GM23338 (cell line): Measurements from ENCODE around the gene PRMT3. TPM values are rescaled to one million over a fixed set of nuclear protein-coding genes. Genes with fewer than 3 reads are reported as not detected.
"Not testable (repeated sequence)": the region's sequence is repeated elsewhere in the genome, so short reads cannot be mapped to it uniquely, and the experiment has no call there.

Source experiments
- ATAC-seq: fragments of 200-7000 bp; cut with Tn5 transposase; 3 replicates; pipeline ENCODE4 v1.9.1; 2020
- DNase-seq: peaks from one replicate; pipeline ENCODE4 v3.0.0-alpha.2; 2015; ENCODE audit warnings: low spot score
- H2AFZ ChIP-seq: fragments of 200-600 bp; sonication (generic); 2 replicates; pipeline ENCODE4 v1.8.0; 2016; ENCODE audit warnings: antibody characterized with exemption, mild to moderate bottlenecking, moderate library complexity
- H3F3A ChIP-seq: fragments of 200-600 bp; sonication (generic); replicated peaks from 2 replicates; pipeline ENCODE4 v1.8.0; 2017; ENCODE audit warnings: antibody characterized with exemption, mixed run types, low read depth
- H3K27ac ChIP-seq: fragments of 200-600 bp; sonication (generic); 2 replicates; pipeline ENCODE4 v1.6.1; 2016; ENCODE audit warnings: low read depth
- H3K27me3 ChIP-seq: fragments of 200-600 bp; sonication (generic); 2 replicates; pipeline ENCODE4 v1.8.0; 2016; ENCODE audit warnings: mild to moderate bottlenecking, mixed run types, moderate library complexity; ENCODE audit not compliant: insufficient read depth
- H3K36me3 ChIP-seq: fragments of 200-600 bp; sonication (generic); 2 replicates; pipeline ENCODE4 v1.8.0; 2016; ENCODE audit warnings: mild to moderate bottlenecking; ENCODE audit not compliant: insufficient read depth
- H3K4me1 ChIP-seq: fragments of 200-600 bp; sonication (generic); 2 replicates; pipeline ENCODE4 v1.8.0; 2016; ENCODE audit warnings: mild to moderate bottlenecking, moderate library complexity; ENCODE audit not compliant: insufficient read depth
- H3K4me2 ChIP-seq: fragments of 200-600 bp; sonication (generic); 2 replicates; pipeline ENCODE4 v1.7.1; 2017; ENCODE audit warnings: mixed run types
- H3K4me3 ChIP-seq: fragments of 200-600 bp; sonication (generic); 2 replicates; pipeline ENCODE4 v1.6.1; 2016; ENCODE audit warnings: mixed run types
- H3K79me2 ChIP-seq: fragments of 200-600 bp; sonication (generic); replicated peaks from 2 replicates; pipeline ENCODE4 v1.8.0; 2017; ENCODE audit warnings: mild to moderate bottlenecking; ENCODE audit not compliant: insufficient read depth
- H3K9me2 ChIP-seq: fragments of 200-600 bp; sonication (generic); 2 replicates; pipeline ENCODE4 v1.8.0; 2017; ENCODE audit not compliant: insufficient read depth
- H4K20me1 ChIP-seq: fragments of 200-600 bp; sonication (generic); replicated peaks from 2 replicates; pipeline ENCODE4 v1.8.0; 2017; ENCODE audit warnings: mild to moderate bottlenecking; ENCODE audit not compliant: insufficient read depth
- H3K27ac Mint-ChIP-seq: 2 replicates; pipeline ENCODE4 v1.8.0; 2020; ENCODE audit warnings: inconsistent platforms, mild to moderate bottlenecking, moderate library complexity, mixed read lengths
- H3K27me3 Mint-ChIP-seq: 3 replicates; pipeline ENCODE4 v1.8.0; 2022; ENCODE audit warnings: low read depth, mild to moderate bottlenecking, moderate library complexity, mixed read lengths, inconsistent platforms; ENCODE audit not compliant: insufficient read depth, poor library complexity
- H3K36me3 Mint-ChIP-seq: 3 replicates; pipeline ENCODE4 v1.8.0; 2021; ENCODE audit warnings: low read depth, mild to moderate bottlenecking, inconsistent platforms, moderate library complexity, mixed read lengths
- H3K4me1 Mint-ChIP-seq: 3 replicates; pipeline ENCODE4 v1.8.0; 2020; ENCODE audit warnings: mild to moderate bottlenecking, inconsistent platforms, mixed read lengths
- H3K4me3 Mint-ChIP-seq: 3 replicates; pipeline ENCODE4 v1.8.0; 2021; ENCODE audit warnings: moderate library complexity, mild to moderate bottlenecking, inconsistent platforms, mixed read lengths
- H3K9me3 Mint-ChIP-seq: 3 replicates; pipeline ENCODE4 v1.8.0; 2020; ENCODE audit warnings: moderate library complexity, mild to moderate bottlenecking, inconsistent platforms, mixed read lengths
- CREB1 ChIP-seq: fragments of 250-450 bp; sonication (Bioruptor Pico); IDR thresholded peaks from 2 replicates; pipeline ENCODE4 v1.5.0; 2020; ENCODE audit warnings: low read depth, mild to moderate bottlenecking, moderate library complexity
- EZH2 ChIP-seq: fragments of 200-600 bp; sonication (generic); IDR thresholded peaks from one replicate; pipeline ENCODE4 v1.8.0; 2017; ENCODE audit warnings: antibody characterized with exemption, mild to moderate bottlenecking, low read depth; ENCODE audit not compliant: unreplicated experiment
- EZH2phosphoT487 ChIP-seq: fragments of 200-600 bp; sonication (generic); IDR thresholded peaks from one replicate; pipeline ENCODE4 v1.8.1; 2018; ENCODE audit warnings: antibody characterized with exemption; ENCODE audit not compliant: unreplicated experiment
- JUNB ChIP-seq: IDR thresholded peaks from one replicate; pipeline ENCODE4 v1.6.1; 2016; ENCODE audit warnings: antibody characterized with exemption; ENCODE audit not compliant: unreplicated experiment
- NANOG ChIP-seq: IDR thresholded peaks from 2 replicates; pipeline ENCODE4 v1.6.1; 2016; ENCODE audit warnings: antibody characterized with exemption, borderline replicate concordance
- POLR2AphosphoS5 ChIP-seq: IDR thresholded peaks from 2 replicates; pipeline ENCODE4 v1.6.1; 2016; ENCODE audit warnings: antibody characterized with exemption, low read depth
- STAT1 ChIP-seq: IDR thresholded peaks from one replicate; pipeline ENCODE4 v1.6.1; 2016; ENCODE audit warnings: antibody characterized with exemption; ENCODE audit not compliant: unreplicated experiment
- ZNF114 ChIP-seq: fragments of 250-450 bp; sonication (Bioruptor Pico); IDR thresholded peaks from 2 replicates; pipeline ENCODE4 v1.5.0; 2020; ENCODE audit warnings: mild to moderate bottlenecking, moderate library complexity
- ZNF331 ChIP-seq: fragments of 250-450 bp; sonication (Bioruptor Pico); IDR thresholded peaks from 2 replicates; pipeline ENCODE4 v1.5.0; 2020; ENCODE audit warnings: low read depth, mild to moderate bottlenecking, moderate library complexity
- polyA plus RNA-seq: library from polyadenylated mRNA; unstranded; fragments of >200 nt; fragmentation: Nextera tagmentation; extraction: Ambion mirVana; gene quantifications from 2 replicates; pipeline ENCODE4 v1.2.1, GENCODE V29; 2016
- total RNA-seq: library from RNA; depleted of rRNA; stranded (reverse); fragments of >200 nt; shearing (Covaris generic); gene quantifications from 2 replicates; pipeline ENCODE4 v1.2.3, GENCODE V29; 2014
- TF ChIP-seq, protein P1 (sequence below): IDR thresholded peaks from 2 replicates; pipeline ENCODE4 v1.6.1; 2016; ENCODE audit warnings: antibody characterized with exemption
- TF ChIP-seq, protein P2 (sequence below), 2 experiments: fragments of 200-600 bp in 1 of 2; sonication (generic) in 1 of 2; conservative IDR thresholded peaks; 2 replicates each; pipeline versions ENCODE4 v1.5.1 to v1.6.1; 2016 to 2017; ENCODE audit warnings: antibody characterized with exemption in 2 of 2, low read depth in 2 of 2, mild to moderate bottlenecking in 2 of 2, moderate library complexity in 1 of 2
- TF ChIP-seq, protein P3 (sequence below): fragments of 250-450 bp; sonication (Bioruptor Pico); IDR thresholded peaks from 2 replicates; pipeline ENCODE4 v1.5.0; 2020; ENCODE audit warnings: mild to moderate bottlenecking, moderate library complexity

PRMT3 gene
- total and polyA plus RNA-seq, 2 experiments from 2014 or later: 19.0 to 35.0 TPM

DNA sequence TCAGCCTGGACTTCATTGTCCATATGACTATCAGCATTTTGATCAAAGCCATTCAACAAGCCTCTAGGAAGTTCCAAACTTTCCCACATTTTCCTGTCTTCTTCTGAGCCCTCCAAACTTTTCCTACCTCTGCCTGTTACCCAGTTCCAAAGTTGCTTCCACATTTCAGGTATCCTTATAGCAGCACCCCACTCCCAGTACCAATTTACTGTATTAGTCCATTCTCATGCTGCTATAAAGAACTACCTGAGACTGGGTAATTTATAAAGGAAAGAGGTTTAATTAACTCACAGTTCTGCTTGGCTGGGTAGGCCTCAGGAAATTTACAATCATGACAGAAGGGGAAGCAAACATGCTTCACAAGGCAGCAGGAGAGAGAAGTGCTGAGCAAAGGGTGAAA is 168.9 kb downstream of the PRMT3 start:
- not testable (repeated sequence) for H3K4me2 ChIP-seq, H3K4me1 ChIP-seq, H3K36me3 Mint-ChIP-seq, H3K4me1 Mint-ChIP-seq, H3K4me3 Mint-ChIP-seq, H3K4me3 ChIP-seq, H3K9me2 ChIP-seq, H3K27me3 Mint-ChIP-seq, H2AFZ ChIP-seq, H3K27ac ChIP-seq, H3F3A ChIP-seq, H3K79me2 ChIP-seq, ATAC-seq, H4K20me1 ChIP-seq, DNase-seq, H3K27me3 ChIP-seq, H3K36me3 ChIP-seq, H3K27ac Mint-ChIP-seq
- peaks cover 20% of the 10 kb centered on the region for H3K9me3 Mint-ChIP-seq

DNA sequence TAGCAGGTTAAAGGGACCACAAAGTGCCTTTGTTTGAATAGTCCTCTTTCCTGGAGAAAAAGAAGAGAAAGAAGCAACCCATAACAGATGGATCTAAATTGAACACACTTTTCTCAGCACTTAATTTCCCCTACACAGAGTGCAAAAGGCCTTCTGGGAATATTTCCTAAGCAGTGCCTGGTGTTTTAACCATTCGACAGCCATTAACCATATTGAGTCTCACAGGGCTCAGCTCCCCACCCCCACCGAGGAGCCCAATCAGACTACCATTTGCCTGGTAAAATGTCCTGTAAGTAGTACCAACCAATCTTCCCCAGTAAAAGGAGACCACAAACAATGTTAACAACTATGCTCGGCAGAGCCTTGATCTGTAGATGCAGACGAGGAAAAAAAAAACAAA is 171.2 kb downstream of the PRMT3 start:
- no peaks in the 10 kb centered on the region for H3K79me2 ChIP-seq
- H3K4me1 Mint-ChIP-seq: no peaks in the 10 kb centered on the region
- H3F3A ChIP-seq: no peaks in the 10 kb centered on the region
- no peak overlapping the region for H3K4me3 Mint-ChIP-seq
- DNase-seq (no peak), ATAC-seq (no peak)
- H3K27me3 Mint-ChIP-seq: no peaks in the 10 kb centered on the region
- no peaks in the 10 kb centered on the region for H4K20me1 ChIP-seq
- H3K27ac Mint-ChIP-seq: no peak overlapping the region
- peaks cover 20% of the 10 kb centered on the region for H3K9me3 Mint-ChIP-seq
- H3K9me2 ChIP-seq: no peaks in the 10 kb centered on the region
- H3K36me3 Mint-ChIP-seq: peaks cover 8% of the 10 kb centered on the region
- H3K36me3 ChIP-seq: no peaks in the 10 kb centered on the region
- 0 out of 2 replicates have a peak overlapping the region, but pooled peaks have one; percentile 23 for H2AFZ ChIP-seq
- no peaks in the 10 kb centered on the region for H3K4me1 ChIP-seq
- no peak overlapping the region for H3K27ac ChIP-seq
- no peaks in the 10 kb centered on the region for H3K27me3 ChIP-seq
- H3K4me2 ChIP-seq: no peak overlapping the region
- TF ChIP-seq STAT1 (no peak), ZNF331 (CRISPR knock-in tag) (no peak), ZNF114 (CRISPR knock-in tag) (no peak), EZH2phosphoT487 (no peak), EZH2 (no peak), JUNB (no peak), CREB1 (CRISPR knock-in tag) (no peak), NANOG (no peak), POLR2AphosphoS5 (no peak)
- TF ChIP-seq, protein P1, sequence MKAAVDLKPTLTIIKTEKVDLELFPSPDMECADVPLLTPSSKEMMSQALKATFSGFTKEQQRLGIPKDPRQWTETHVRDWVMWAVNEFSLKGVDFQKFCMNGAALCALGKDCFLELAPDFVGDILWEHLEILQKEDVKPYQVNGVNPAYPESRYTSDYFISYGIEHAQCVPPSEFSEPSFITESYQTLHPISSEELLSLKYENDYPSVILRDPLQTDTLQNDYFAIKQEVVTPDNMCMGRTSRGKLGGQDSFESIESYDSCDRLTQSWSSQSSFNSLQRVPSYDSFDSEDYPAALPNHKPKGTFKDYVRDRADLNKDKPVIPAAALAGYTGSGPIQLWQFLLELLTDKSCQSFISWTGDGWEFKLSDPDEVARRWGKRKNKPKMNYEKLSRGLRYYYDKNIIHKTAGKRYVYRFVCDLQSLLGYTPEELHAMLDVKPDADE: no peak
- TF ChIP-seq, protein P2, sequence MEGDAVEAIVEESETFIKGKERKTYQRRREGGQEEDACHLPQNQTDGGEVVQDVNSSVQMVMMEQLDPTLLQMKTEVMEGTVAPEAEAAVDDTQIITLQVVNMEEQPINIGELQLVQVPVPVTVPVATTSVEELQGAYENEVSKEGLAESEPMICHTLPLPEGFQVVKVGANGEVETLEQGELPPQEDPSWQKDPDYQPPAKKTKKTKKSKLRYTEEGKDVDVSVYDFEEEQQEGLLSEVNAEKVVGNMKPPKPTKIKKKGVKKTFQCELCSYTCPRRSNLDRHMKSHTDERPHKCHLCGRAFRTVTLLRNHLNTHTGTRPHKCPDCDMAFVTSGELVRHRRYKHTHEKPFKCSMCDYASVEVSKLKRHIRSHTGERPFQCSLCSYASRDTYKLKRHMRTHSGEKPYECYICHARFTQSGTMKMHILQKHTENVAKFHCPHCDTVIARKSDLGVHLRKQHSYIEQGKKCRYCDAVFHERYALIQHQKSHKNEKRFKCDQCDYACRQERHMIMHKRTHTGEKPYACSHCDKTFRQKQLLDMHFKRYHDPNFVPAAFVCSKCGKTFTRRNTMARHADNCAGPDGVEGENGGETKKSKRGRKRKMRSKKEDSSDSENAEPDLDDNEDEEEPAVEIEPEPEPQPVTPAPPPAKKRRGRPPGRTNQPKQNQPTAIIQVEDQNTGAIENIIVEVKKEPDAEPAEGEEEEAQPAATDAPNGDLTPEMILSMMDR (conservative IDR thresholded peaks at IDR 0.05; ENCODE audit: low read depth in 2 of 2): no peak
- TF ChIP-seq, protein P3, sequence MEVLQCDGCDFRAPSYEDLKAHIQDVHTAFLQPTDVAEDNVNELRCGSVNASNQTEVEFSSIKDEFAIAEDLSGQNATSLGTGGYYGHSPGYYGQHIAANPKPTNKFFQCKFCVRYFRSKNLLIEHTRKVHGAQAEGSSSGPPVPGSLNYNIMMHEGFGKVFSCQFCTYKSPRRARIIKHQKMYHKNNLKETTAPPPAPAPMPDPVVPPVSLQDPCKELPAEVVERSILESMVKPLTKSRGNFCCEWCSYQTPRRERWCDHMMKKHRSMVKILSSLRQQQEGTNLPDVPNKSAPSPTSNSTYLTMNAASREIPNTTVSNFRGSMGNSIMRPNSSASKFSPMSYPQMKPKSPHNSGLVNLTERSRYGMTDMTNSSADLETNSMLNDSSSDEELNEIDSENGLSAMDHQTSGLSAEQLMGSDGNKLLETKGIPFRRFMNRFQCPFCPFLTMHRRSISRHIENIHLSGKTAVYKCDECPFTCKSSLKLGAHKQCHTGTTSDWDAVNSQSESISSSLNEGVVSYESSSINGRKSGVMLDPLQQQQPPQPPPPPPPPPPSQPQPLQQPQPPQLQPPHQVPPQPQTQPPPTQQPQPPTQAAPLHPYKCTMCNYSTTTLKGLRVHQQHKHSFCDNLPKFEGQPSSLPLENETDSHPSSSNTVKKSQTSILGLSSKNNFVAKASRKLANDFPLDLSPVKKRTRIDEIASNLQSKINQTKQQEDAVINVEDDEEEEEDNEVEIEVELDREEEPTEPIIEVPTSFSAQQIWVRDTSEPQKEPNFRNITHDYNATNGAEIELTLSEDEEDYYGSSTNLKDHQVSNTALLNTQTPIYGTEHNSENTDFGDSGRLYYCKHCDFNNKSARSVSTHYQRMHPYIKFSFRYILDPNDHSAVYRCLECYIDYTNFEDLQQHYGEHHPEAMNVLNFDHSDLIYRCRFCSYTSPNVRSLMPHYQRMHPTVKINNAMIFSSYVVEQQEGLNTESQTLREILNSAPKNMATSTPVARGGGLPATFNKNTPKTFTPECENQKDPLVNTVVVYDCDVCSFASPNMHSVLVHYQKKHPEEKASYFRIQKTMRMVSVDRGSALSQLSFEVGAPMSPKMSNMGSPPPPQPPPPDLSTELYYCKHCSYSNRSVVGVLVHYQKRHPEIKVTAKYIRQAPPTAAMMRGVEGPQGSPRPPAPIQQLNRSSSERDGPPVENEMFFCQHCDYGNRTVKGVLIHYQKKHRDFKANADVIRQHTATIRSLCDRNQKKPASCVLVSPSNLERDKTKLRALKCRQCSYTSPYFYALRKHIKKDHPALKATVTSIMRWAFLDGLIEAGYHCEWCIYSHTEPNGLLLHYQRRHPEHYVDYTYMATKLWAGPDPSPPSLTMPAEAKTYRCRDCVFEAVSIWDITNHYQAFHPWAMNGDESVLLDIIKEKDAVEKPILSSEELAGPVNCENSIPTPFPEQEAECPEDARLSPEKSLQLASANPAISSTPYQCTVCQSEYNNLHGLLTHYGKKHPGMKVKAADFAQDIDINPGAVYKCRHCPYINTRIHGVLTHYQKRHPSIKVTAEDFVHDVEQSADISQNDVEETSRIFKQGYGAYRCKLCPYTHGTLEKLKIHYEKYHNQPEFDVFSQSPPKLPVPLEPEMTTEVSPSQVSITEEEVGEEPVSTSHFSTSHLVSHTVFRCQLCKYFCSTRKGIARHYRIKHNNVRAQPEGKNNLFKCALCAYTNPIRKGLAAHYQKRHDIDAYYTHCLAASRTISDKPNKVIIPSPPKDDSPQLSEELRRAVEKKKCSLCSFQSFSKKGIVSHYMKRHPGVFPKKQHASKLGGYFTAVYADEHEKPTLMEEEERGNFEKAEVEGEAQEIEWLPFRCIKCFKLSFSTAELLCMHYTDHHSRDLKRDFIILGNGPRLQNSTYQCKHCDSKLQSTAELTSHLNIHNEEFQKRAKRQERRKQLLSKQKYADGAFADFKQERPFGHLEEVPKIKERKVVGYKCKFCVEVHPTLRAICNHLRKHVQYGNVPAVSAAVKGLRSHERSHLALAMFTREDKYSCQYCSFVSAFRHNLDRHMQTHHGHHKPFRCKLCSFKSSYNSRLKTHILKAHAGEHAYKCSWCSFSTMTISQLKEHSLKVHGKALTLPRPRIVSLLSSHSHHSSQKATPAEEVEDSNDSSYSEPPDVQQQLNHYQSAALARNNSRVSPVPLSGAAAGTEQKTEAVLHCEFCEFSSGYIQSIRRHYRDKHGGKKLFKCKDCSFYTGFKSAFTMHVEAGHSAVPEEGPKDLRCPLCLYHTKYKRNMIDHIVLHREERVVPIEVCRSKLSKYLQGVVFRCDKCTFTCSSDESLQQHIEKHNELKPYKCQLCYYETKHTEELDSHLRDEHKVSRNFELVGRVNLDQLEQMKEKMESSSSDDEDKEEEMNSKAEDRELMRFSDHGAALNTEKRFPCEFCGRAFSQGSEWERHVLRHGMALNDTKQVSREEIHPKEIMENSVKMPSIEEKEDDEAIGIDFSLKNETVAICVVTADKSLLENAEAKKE: no peak
- no peak overlapping the region for H3K4me3 ChIP-seq
